ENCODE measurements around the gene OR10G7.
"Not testable (repeated sequence)": the region's sequence is repeated elsewhere in the genome, so short reads cannot be mapped to it uniquely, and the experiment has no call there.

The OR10G7 gene

DNA sequence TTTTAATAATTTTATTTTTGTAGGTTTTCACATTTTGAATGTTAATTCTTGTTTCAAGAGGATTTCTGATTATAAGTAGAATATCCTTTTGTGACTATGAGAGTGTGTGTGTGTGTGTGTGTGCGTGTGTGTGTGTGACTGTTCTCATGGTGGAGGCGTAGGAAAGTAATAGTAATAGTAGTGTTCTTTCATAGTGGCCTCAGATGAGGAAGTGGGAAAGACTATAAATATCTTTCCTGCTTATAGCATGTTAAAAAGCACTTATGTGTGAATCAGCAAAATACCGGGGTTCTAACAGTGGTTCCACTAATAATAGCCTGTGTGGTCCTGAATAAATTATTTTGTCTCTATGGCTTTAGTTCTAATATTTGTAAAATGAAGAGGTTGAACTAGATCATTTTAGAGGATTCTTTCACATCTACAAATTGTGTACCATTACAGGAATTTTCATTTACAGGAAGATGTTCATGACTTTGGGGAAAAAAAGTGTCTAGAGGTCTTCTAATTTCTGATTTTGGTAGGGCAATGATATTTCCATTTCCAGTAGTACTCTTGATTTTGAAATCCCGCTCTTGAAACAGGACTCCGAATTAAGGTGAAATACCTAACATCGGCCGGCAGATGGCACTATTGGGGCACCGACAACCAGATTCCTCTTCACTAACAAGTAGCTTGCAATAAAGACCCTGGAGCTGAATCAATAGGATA, 29.9 kb upstream of the OR10G7 start:
- no peak for TF ChIP-seq POLR2A (IDR thresholded peaks at IDR 0.05; ENCODE audit: low read depth, low read length)
- DNase-seq (ENCODE audit: insufficient read length, low spot score), result peak; percentile 13
- FAIRE-seq, result no peak

DNA sequence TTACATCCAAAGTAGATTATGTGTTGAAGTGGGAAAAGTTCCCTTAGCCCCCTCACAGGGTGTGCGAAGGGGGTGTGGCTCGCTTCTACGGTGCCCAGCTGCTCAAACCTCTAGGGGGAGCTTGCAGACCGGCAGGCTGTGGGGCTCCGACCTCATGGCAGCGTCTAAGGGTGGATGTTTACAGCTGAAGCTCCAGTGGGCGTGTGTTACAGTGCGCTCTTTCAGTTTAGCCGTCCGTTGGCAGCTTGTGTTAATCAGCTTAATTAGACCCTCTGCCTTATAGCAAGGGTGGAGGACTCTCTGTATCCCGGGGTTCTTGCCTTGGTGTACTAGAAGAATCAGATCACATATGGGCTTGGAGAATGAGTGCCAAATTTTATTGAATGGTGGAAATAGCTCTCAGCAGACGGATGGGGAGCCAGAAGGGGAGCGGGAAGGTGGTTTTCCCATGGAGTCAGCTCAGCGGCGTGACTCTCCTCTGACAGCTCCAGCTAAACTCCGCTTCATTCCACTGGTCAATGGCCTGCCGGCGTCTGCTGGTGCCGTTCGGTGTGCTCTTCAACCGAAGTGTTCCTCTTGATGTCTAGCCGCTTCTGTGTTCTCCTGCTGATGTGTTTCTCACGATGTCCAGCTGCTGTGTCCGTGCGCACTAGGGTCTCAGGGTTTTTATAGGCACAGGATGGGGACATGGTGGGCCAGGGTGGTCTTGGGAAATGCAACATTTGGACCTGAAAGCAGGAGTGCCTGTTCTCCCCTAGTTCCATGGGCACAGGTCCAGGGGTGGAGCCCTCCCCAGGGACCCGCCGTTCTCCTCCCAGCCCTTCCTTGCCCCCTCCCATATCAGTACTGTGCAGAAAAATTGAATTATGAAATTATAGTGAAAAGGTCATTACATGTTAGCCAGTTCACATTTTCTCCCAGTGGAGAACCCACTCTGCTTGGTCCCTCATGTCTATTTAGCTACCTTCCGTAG, 28.6 kb upstream of the OR10G7 start:
- no peak for TF ChIP-seq POLR2A (IDR thresholded peaks at IDR 0.05; ENCODE audit: low read depth, low read length)
- FAIRE-seq (no peak), DNase-seq (ENCODE audit: insufficient read length, low spot score) (no peak)

DNA sequence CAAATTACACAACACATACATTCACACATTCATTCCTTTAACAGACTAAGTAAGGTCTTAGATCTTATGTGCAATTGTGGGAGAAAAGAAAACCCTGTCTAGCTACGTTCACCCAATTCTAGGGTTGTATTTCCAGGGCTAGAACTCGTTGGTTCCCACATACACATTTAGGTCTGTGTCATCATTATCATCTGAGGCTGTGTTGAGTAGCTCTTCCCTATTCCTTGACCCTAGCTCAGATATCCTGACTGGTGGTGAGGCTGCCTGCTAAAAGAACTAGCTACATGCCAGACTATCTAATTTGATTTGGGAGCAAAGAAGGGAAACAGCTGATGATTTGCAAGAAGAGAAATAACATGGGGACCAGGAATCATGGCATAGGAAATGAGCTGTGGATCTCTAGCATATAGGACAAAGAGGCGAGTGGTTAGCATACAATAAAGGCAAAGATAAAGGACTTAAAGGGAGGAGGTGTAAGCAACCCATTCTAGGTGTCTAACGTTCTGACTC, 27.5 kb upstream of the OR10G7 start:
- FAIRE-seq, result no peak
- no peak for DNase-seq (ENCODE audit: insufficient read length, low spot score)
- TF ChIP-seq POLR2A (IDR thresholded peaks at IDR 0.05; ENCODE audit: low read depth, low read length), result no peak

DNA sequence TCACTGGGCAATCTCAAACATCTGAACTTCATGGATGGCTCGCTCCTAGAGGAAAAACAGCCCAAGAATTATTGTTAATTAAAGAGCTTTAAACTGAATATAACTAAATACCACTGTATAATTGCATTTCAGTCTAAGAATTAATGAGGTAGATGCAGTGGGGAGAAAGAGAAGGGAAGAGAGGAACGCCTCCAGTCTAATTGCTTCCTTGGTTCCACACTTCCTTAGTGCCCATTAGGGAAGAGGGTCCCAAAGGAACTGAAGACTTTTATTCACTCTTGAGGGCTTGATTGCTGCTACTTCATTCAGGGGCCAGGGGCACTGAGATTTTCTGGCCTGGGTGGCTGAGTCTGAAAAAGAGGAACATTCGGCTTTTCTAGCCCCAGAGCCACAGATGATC, 11.8 kb upstream of the OR10G7 start:
- TF ChIP-seq POLR2A (IDR thresholded peaks at IDR 0.05; ENCODE audit: low read depth, low read length), result no peak
- DNase-seq (ENCODE audit: insufficient read length, low spot score) (no peak), FAIRE-seq (no peak)

DNA sequence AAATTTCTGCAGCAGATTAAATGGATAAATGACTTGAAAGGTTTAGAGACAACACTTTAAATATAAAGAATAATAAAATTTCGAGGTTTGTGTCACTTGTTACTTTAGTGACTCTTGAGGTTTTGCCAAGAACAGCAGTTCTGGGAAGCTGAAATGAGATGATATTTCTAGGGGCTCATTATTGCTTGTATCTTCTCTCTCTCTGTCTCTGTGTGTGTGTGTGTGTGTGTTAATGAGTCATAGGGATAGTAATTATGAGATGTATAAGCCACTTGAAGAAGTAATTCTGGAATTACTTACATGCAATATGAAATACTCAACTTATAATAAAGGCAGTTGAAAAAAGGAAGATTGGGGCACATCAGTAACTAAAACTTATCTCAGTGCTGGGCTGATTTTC, 9.6 kb upstream of the OR10G7 start:
- no peak for TF ChIP-seq POLR2A (IDR thresholded peaks at IDR 0.05; ENCODE audit: low read depth, low read length)
- FAIRE-seq (no peak), DNase-seq (ENCODE audit: insufficient read length, low spot score) (no peak)

DNA sequence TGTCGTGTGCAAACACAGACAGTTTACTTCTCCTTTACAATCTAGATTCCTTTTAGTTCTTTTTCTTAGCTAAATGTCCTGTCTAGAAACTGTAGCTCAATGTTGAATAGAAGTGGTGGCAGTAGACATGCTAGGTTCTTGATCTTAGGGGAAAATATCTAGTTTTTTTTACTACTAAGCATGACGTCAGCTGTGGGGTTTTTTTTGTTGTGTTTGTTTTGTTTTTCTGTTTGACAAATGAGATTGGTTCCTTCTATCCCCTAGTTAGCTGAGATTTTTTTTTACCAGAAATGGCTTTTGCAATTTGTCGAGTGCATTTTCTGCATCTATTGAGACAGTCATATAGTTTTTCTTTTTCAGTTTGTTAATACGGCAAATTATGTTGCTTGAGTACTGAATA, 2.3 kb upstream of the OR10G7 start:
- TF ChIP-seq POLR2A (IDR thresholded peaks at IDR 0.05; ENCODE audit: low read depth, low read length), result no peak
- DNase-seq (ENCODE audit: insufficient read length, low spot score) (no peak), FAIRE-seq (no peak)

DNA sequence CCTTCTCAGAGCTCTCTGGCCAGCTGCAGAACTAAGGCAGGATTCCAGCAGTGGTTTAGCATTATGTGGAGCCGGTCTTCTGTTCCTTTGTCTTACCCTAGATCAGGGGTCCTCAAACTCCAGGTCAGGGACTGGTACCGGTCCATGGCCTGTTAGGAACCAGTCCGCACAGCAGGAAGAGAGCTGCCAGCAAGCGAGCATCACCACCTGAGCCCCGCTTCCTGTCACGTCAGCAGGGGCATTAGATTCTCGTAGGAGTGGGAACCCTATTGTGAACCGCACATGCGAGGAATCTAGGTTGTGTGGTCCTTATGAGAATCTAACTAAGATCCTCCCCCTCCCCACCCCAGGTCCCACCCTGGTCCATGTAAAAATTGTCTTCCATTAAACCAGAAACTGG, 1.6 kb downstream of the OR10G7 start:
- DNase-seq (ENCODE audit: insufficient read length, low spot score) (no peak), FAIRE-seq (no peak)
- TF ChIP-seq POLR2A (IDR thresholded peaks at IDR 0.05; ENCODE audit: low read depth, low read length), result no peak

DNA sequence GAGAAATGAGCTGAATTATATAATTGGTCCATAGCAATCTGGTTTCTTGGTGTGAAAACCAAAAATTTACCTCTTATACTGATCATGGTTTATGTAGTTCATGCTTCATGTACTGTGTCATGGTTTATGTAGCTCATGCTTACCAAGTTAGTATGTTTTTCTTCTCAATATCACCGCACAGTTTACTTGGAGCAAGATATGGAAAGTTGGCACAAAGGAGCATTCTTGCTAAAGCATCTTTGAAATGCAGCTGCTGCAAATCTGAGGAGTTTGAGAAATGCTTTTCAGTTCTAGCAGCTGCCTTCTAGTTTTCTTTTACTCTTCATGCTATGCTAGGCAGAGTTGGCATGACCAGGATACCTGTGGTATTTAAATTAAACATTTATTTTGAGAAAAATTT, 4.5 kb downstream of the OR10G7 start:
- TF ChIP-seq POLR2A (IDR thresholded peaks at IDR 0.05; ENCODE audit: low read depth, low read length), result no peak
- FAIRE-seq, result no peak

DNA sequence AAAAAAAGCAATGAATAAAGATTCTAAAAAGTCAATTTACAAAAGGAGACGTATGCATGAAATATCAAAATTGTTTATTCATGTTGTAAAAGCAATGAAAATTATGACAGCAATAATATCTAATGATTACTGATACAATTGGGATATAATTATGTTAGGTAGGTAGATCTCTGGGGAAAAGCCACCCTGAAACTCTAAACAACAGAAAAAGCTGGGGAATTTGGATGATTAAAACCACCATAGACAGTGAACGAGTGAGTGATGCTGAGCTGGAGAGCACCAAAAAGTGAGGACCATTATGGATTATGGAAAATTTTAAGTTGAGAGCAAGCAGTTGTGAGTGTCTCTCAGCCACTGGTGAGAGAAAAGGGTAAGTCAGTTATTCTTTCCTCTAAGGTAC, 14.6 kb downstream of the OR10G7 start, which contains the start of gene OR10G8:
Gene OR10G8, plus strand, starts transcription at position 301 of the 400 bp plus-strand sequence. CDS start 2,825 bp downstream, outside the sequence.
- FAIRE-seq (no peak), DNase-seq (ENCODE audit: insufficient read length, low spot score) (no peak)
- TF ChIP-seq POLR2A (IDR thresholded peaks at IDR 0.05; ENCODE audit: low read depth, low read length), result no peak

More for the DNA sequence above, 4.5 kb downstream of the OR10G7 start:
- DNase-seq (ENCODE audit: insufficient read length, low spot score), result no peak

DNA sequence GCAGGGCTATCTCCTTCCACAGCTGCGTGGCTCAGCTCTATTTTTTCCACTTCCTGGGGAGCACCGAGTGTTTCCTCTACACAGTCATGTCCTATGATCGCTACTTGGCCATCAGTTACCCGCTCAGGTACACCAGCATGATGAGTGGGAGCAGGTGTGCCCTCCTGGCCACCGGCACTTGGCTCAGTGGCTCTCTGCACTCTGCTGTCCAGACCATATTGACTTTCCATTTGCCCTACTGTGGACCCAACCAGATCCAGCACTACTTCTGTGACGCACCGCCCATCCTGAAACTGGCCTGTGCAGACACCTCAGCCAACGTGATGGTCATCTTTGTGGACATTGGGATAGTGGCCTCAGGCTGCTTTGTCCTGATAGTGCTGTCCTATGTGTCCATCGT, 25.3 kb downstream of the OR10G7 start:
- not testable (repeated sequence) for FAIRE-seq

DNA sequence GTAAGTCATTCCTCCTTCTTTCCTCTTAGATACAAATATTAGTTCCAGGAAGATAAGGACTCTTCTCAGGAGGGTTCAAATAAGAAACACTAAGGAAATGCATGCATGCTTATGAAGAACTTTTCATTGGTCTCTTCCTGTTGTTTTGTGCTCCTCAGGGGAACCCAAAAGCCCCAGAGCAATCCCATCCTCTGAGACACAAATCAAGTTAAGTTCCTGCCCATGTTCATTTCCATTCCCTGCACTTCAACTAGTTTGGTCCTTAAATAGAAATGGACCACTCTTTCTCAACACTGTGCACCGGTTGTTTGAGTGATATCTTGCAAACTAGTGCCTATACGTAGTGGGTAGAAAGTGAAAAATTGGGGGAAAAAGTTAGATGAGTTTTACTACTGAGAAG, 28.4 kb downstream of the OR10G7 start, which contains the start of gene OR10G4:
Gene OR10G4, plus strand, starts transcription at position 301 of the 400 bp plus-strand sequence. CDS start 2,578 bp downstream, outside the sequence.
- no peak for TF ChIP-seq POLR2A (IDR thresholded peaks at IDR 0.05; ENCODE audit: low read depth, low read length)
- no peak for DNase-seq (ENCODE audit: insufficient read length, low spot score)
- no peak for FAIRE-seq

More for the DNA sequence above, 25.3 kb downstream of the OR10G7 start:
- DNase-seq (ENCODE audit: insufficient read length, low spot score), result not testable (repeated sequence)

DNA sequence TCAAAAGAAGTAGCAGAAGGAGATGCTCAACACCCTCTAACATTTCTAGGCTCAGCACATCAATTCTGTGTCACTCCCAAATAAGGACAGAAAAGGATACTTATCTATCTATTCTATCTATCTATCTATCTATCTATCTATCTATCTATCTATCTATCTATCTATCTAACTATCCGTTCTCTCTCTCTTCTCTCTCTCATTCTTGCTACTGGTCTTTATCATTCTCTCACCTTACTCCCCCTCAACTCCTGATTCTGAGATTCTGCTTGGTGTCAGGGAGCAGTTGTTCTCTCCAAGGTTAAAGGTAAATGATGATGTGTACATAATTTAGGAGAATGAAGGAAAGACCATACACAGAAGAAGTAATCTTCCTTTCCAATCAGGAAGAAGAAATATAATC, 46.0 kb downstream of the OR10G7 start, which contains the start of gene OR10G6:
Gene OR10G6, minus strand, starts transcription at position 43 of the 400 bp plus-strand sequence. Its CDS starts 0 bp downstream, at position 43.
- DNase-seq (ENCODE audit: insufficient read length, low spot score) (no peak), FAIRE-seq (no peak)
- no peak for TF ChIP-seq POLR2A (IDR thresholded peaks at IDR 0.05; ENCODE audit: low read depth, low read length)

Measured in H54 (cell line).